ENCODE measurements around the gene USH1G. TPM values are rescaled to one million over a fixed set of nuclear protein-coding genes. Genes with fewer than 3 reads are reported as not detected.

Gene USH1G
- total RNA-seq, 1 donor from 2014 or later = not detected

- no peak for DNase-seq (ENCODE audit: low read depth)
Measured at GRCh38 chr17:74954665-74955421, 31.8 kb upstream of the USH1G start.

GRCh38 chr17:74954115-74954514 lies 31.1 kb upstream of the USH1G start:
- DNase-seq (ENCODE audit: low read depth) = no peak

- no peak for DNase-seq (ENCODE audit: low read depth)
Measured at GRCh38 chr17:74953134-74953687, 30.2 kb upstream of the USH1G start.

- DNase-seq (ENCODE audit: low read depth) = no peak
Measured at GRCh38 chr17:74952431-74953133, 29.5 kb upstream of the USH1G start.

GRCh38 chr17:74951680-74952421 lies 28.8 kb upstream of the USH1G start:
- no peak for DNase-seq (ENCODE audit: low read depth)

- no peak for DNase-seq (ENCODE audit: low read depth)
Measured at GRCh38 chr17:74951065-74951464, 28.0 kb upstream of the USH1G start.

- no peak for DNase-seq (ENCODE audit: low read depth)
Measured at GRCh38 chr17:74950207-74950606, 27.2 kb upstream of the USH1G start.

GRCh38 chr17:74949455-74950115 lies 26.5 kb upstream of the USH1G start:
- DNase-seq (ENCODE audit: low read depth) = no peak

GRCh38 chr17:74947041-74947754 lies 24.1 kb upstream of the USH1G start:
- no peak for DNase-seq (ENCODE audit: low read depth)

GRCh38 chr17:74946641-74947040 lies 23.6 kb upstream of the USH1G start:
- DNase-seq (ENCODE audit: low read depth) = no peak

- no peak for DNase-seq (ENCODE audit: low read depth)
Measured at GRCh38 chr17:74945543-74945942, 22.5 kb upstream of the USH1G start.

GRCh38 chr17:74943808-74944522 lies 20.9 kb upstream of the USH1G start:
- DNase-seq (ENCODE audit: low read depth) = no peak

GRCh38 chr17:74941128-74941725 lies 18.2 kb upstream of the USH1G start:
- no peak for DNase-seq (ENCODE audit: low read depth)

GRCh38 chr17:74939534-74939933 lies 16.5 kb upstream of the USH1G start:
- DNase-seq (ENCODE audit: low read depth) = no peak

- DNase-seq (ENCODE audit: low read depth) = no peak
Measured at GRCh38 chr17:74938194-74938950, 15.3 kb upstream of the USH1G start.

- no peak for DNase-seq (ENCODE audit: low read depth)
Measured at GRCh38 chr17:74937064-74938051, 14.3 kb upstream of the USH1G start.

GRCh38 chr17:74936470-74936799 lies 13.4 kb upstream of the USH1G start:
- no peak for DNase-seq (ENCODE audit: low read depth)
